ENCODE data around the gene SLC52A1. TPM values are rescaled to one million over a fixed set of nuclear protein-coding genes. Genes with fewer than 3 reads are reported as not detected.
"Not testable (repeated sequence)": the region's sequence is repeated elsewhere in the genome, so short reads cannot be mapped to it uniquely, and the experiment has no call there.

The SLC52A1 gene
- under 1 TPM; 0.58 to 0.73 TPM for total RNA-seq
- under 1 TPM; 0.13 to 0.34 (median 0.25) TPM for polyA plus RNA-seq (ENCODE audit: insufficient read length in 6 of 6)
- long read RNA-seq, donor 1, result 0 reads
- long read RNA-seq, donor 2, result 0 reads
- long read RNA-seq, donor 3, result 0 reads
- long read RNA-seq, donor 4, partial matches to known transcripts, result 0 of 1 reads
- long read RNA-seq, donor 4, other reads (novel, unspliced or antisense), result 0 of 1 reads
- long read RNA-seq, donor 5, result 0 reads
- long read RNA-seq, donor 6, result 0 reads
- long read RNA-seq, donor 7, result 0 reads
- long read RNA-seq, donor 8, result 0 reads
- long read RNA-seq, donor 9, result 0 reads
- long read RNA-seq, donor 10, result 0 reads
- long read RNA-seq, donor 11, result 0 reads
- long read RNA-seq, donor 12, partial matches to known transcripts, result 0 of 1 reads
- long read RNA-seq, donor 12, other reads (novel, unspliced or antisense), result 0 of 1 reads

GRCh38 chr17:5035315-5035714, at the start of gene SLC52A1:
TSS of gene SLC52A1 (minus strand) at chr17:5035426. CDS start at chr17:5034606, 820 bp downstream.
- H3K4me3 ChIP-seq, result peak within 1 kb of the TSS; percentile 13 to 19

GRCh38 chr17:5080591-5080990, 45.4 kb upstream of the SLC52A1 start:
- H3K27ac ChIP-seq, result no peak overlapping the region
- intact Hi-C loops (cut with DNase I), result no loop called here
- no peak for ATAC-seq

More at GRCh38 chr17:5035315-5035714, at the start of gene SLC52A1:
- DNase-seq (no peak), ATAC-seq (peak; percentile 61)
- no peak within 1 kb of the TSS for H3K27ac ChIP-seq
- H3K27me3 ChIP-seq, result peaks cover 6 to 23% of the 10 kb centered on the region in 2 donors
- peaks cover 5 to 23% of the 10 kb centered on the region in 2 donors for H3K4me1 ChIP-seq
- TF ChIP-seq CTCF (IDR thresholded peaks at IDR 0.05), result no peak
- no peaks in the 10 kb centered on the region for H3K36me3 ChIP-seq
- no peaks in the 10 kb centered on the region for H3K9me3 ChIP-seq
- intact Hi-C loops (cut with DNase I), result no loop called here

GRCh38 chr17:5078106-5079028, 43.1 kb upstream of the SLC52A1 start, which contains the start of gene ZFP3:
TSS of gene ZFP3 (plus strand) at chr17:5078467. CDS start at chr17:5091505, 13,038 bp downstream.
- DNase-seq (peak; percentile 82 to 95 (median 86)), ATAC-seq (peak; percentile 98)
- H3K36me3 ChIP-seq, result no peaks in the 10 kb centered on the region
- H3K9me3 ChIP-seq, result peaks cover 0 to 11% of the 10 kb centered on the region in 2 donors
- TF ChIP-seq CTCF (IDR thresholded peaks at IDR 0.05), result no peak
- peaks cover 9 to 17% of the 10 kb centered on the region in 2 donors for H3K4me1 ChIP-seq
- H3K27me3 ChIP-seq, result no peaks in the 10 kb centered on the region
- H3K27ac ChIP-seq, result peak within 1 kb of the TSS; percentile 70 to 83
- H3K4me3 ChIP-seq, result peak within 1 kb of the TSS; percentile 54 to 72
- intact Hi-C loops (cut with DNase I), result no loop called here

More at GRCh38 chr17:5080591-5080990, 45.4 kb upstream of the SLC52A1 start:
- Histone ChIP-seq H3K4me1 (peaks cover 9 to 17% of the 10 kb centered on the region in 2 donors), H3K36me3 (peaks cover 0 to 9% of the 10 kb centered on the region in 2 donors), H3K27me3 (no peaks in the 10 kb centered on the region), H3K9me3 (peaks cover 0 to 31% of the 10 kb centered on the region in 2 donors), H3K4me3 (no peak overlapping the region)
- no peak for TF ChIP-seq CTCF (IDR thresholded peaks at IDR 0.05)
- DNase-seq, result no peak

DNA sequence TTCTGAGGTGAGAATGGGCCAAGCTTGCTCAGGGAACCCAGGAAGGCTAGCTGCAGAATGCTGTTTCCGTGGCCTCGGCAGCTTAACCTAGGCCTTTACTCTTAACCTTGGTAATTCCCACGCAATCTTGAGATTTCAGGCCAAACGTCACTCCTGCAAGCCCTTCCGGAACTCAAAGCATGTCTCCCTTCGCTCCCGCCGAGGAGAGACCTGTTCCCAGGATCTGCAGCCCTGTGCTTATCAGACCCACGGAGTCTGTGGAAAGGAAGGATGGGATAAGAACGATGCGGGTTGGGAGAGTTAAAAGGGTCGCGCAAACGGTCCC, 42.5 kb upstream of the SLC52A1 start:
- intact Hi-C loops (cut with DNase I), result no loop called here
- Histone ChIP-seq H3K27ac (peak overlapping the region; percentile 70 to 83), H3K9me3 (peaks cover 0 to 5% of the 10 kb centered on the region in 2 donors), H3K4me1 (peaks cover 9 to 17% of the 10 kb centered on the region in 2 donors), H3K36me3 (no peaks in the 10 kb centered on the region), H3K4me3 (peak overlapping the region; percentile 54 to 72), H3K27me3 (no peaks in the 10 kb centered on the region)
- ATAC-seq (peak; percentile 23), DNase-seq (no peak)
- no peak for TF ChIP-seq CTCF (IDR thresholded peaks at IDR 0.05)

DNA sequence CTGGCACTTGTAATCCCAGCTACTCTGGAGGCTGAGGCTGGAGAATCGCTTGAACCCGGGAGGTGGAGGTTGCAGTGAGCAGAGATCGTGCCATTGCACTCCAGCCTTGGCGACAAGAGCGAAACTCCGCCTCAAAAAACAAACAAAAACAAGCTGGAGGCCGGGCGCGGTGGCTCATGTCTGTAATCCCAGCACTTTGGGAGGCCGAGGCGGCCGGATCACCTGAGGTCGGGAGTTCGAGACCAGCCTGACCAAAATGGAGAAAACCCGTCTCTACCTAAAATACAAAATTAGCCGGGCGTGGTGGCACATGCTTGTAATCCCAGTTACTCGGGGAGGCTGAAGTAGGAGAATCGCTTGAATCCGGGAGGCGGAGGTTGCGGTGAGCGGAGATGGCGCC, 42.0 kb upstream of the SLC52A1 start:
- H3K27me3 ChIP-seq; H3K9me3 ChIP-seq; H3K36me3 ChIP-seq; ATAC-seq; DNase-seq; intact Hi-C loops (cut with DNase I): not testable (repeated sequence)
- Histone ChIP-seq H3K4me1 (peaks cover 9 to 17% of the 10 kb centered on the region in 2 donors), H3K27ac (peak overlapping the region in 1 of 2 donors; percentile 83), H3K4me3 (peak overlapping the region in 1 of 2 donors; percentile 72)

- intact Hi-C loops (cut with DNase I); H3K27ac ChIP-seq; H3K27me3 ChIP-seq; ATAC-seq; DNase-seq; H3K36me3 ChIP-seq; H3K4me3 ChIP-seq; H3K9me3 ChIP-seq: not testable (repeated sequence)
- H3K4me1 ChIP-seq, result peaks cover 9 to 17% of the 10 kb centered on the region in 2 donors
These were observed 40.2 kb upstream of the SLC52A1 start for GRCh38 chr17:5075472-5075871.
